Endothelial cell of hepatic sinusoid (primary cell): ENCODE results near the gene PPM1K.

Experiments
- in situ Hi-C: cut with HindIII; loops from 2 replicates; pipeline ENCODE4 v1.10.0; 2017; ENCODE audit warnings: low sequenced_read_pairs

PPM1K gene

DNA sequence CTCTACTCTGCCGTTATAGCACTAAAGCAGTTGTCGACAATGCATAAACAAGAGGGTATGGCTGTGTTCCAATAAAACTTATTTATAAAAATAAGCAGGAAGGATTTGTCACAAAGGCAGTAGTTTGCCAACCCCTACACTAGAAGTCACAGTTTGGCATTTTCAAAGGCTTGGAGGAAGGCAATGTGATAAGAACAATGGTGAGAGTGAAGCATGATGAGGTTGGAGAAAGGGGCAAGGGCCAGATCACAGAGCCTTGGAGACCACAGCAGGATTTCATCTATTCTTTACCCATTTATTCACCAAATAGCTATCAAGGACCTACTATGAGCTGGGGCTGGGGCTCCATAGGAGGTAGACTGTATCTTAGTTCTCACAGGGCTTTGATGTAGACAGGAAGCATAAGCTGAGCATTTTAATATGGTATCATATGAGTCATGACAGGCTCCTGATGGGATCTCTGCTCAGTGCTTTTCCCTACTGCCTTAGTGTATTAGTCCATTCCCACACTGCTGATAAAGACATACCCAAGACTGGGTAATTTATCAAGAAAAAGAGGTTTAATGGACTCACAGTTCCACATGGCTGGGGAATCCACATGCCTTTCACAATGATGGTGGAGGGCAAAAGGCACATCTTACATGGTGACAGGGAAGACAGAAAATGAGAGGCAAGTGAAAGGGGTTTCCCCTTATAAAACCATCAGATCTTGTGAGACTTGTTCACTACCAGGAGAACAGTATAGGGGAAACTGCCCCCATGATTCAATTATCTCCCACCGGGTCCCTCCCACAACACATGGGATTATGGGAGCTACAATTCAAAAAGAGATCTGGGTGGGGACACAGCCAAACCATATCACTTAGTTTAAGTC, 58.9 kb downstream of the PPM1K start:
- in situ Hi-C loops, result loop anchor here (5.0 to 10.0 kb wide), 2 partner anchors 191 to 287 kb away; no protein-coding TSS in a partner anchor

DNA sequence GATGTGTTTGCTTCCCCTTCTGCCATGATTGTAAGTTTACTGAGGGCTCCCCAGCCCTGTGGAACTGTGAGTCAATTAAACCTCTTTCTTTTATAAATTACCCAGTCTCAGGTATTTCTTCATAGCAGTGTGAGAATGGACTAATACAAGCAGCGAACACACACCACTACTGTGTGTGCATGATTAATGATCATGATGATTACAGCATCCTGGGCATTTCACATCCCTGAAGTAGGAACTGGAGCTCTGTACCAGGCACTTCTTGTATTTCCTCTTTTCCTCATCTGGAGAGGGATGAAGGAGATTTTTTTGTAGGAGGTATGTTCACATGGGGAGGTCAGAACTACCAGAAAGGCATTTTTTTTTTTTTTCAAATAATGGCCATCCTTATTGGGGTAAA, 60.8 kb downstream of the PPM1K start:
- in situ Hi-C loops, result loop anchor here (10.0 kb wide), 1 partner anchor 189 kb away; no protein-coding TSS in a partner anchor

DNA sequence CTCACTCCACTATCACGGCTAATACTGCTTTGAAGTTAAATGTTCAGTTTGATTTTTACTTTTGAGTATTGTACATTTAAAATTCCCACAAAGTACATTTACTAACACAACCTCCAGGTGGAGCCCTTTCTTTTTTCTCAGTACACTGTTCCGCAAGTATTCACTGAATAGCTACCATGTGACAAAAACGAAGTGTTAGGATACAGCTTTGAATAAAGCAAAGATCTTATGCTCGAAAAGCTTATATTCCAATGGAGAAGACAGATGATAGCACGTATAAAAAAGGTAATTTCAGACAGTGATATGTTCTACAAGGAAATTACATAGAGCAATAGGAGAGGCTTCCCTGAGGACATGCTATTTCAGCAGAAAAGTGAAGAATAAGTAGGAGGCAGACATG, 65.3 kb downstream of the PPM1K start:
- in situ Hi-C loops, result no loop called here

DNA sequence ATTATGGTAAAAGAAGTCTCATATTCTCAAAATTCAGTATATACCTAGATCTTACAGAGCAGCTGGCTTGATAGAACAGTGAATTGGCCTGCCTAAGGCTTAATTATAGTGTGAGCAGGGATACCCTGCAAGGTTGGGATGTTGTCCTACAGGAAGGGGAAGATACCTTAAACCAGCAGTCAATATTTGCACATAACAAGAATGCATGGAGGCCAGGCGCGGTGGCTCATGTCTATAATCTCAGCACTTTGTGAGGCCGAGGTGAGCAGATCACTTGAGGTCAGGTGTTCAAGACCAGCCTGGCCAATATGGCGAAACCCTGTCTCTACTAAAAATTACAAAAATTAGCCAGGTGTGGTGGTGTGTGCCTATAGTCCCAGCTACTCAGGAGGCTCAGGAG, 67.2 kb downstream of the PPM1K start:
- in situ Hi-C loops, result no loop called here

DNA sequence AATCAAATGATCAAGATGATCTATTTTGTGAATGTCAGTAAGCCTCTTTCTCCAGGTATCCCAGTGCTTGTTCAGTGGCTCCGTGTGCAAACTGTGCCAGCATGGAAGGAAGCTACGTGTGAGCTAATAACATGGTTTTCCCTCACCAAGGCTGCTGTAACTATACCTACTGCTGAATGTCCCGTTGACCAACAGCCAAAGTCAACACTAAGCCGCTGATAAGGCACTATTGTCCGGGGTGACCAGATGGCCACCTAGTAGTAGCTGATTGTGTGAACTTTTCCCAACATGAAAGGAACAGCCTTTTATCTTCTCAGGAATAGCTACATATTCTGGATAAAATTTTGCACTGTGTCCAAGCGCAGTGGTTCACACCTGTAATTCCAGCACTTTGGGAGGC, 68.0 kb downstream of the PPM1K start:
- in situ Hi-C loops, result no loop called here

DNA sequence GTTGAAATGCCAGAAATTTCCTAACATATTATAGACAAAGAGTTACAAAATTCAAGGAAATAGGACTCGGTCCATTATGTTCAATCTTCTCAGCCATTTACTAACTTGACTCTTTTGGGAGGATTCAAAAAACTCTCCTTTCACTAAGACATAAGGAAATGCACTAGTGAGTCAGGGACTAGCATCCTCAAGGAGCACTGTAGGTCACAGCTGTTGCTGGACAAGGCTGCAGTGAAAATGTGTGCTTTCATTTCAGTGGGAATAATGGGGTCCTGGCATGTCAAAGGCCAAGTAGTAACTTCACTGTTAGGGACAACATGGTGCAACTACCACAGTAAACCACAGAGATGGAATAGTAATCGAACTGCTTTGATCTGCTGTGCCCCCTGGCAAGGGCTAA, 69.0 kb downstream of the PPM1K start:
- in situ Hi-C loops, result no loop called here

DNA sequence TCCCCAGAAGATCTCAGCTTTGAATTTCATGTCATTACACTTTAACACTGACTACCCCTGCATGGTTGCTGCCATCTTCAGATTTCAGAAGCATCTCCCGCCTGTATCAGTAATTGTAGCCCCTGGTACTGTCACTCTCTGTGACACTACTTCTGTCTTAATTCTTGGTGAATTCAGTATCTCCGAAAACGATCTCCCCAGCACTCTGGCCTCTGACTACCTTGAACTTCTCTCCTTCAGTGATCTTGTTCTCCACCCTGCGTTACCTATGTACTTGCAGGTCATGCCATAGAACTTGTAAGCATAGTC, 72.2 kb downstream of the PPM1K start:
- in situ Hi-C loops, result no loop called here

DNA sequence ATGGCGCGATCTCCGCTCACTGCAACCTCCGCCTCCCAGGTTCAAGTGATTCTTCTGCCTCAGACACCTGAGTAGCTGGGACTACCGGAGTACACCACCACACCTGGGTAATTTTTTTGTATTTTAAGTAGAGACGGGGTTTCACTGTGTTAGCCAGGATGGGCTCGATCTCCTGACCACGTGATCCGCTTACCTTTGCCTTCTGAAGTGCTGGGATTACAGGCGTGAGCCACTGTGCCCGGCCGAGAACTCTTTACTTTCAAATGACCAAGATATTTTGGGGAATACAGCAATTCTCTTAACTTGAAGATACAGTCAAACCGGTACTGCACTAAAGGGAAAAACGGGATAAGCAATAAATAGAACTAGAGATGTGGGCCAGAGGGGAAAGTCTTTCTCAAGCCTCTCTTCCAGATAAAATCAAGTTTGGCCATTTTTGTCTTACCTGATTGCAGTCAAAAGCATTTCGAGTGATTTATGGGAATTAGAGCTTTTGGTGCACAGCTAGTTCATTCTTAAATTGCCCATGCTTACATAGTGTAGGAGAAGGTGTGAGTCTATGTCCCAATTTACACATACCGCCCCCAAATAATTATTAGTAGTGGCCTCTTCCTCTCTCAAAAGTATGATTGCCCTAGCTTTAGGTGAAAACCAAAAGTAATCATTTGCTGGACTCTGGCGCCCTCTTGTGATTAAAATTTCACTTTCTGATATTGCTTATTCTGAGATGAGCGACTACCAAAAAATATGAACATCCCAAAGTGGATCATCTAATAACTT, 72.7 kb downstream of the PPM1K start:
- in situ Hi-C loops, result no loop called here

DNA sequence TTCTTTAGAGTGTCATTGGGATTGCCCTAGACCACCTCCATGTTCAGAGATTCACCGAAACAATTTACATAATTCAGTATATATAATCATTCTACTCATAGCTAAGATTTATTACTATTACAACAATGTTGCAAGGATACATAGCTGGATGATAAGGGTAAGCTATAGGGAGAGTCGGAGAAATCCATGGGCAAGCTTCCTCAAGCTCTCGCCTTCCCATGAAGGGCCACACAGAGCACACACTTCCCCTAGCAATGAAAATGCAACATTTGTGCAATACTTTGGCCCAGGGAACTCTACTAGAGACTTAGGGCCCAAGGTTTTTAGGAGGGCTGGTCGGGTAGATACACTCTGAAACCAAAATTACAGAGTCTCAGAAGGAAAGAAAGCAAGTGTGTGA, 76.2 kb downstream of the PPM1K start:
- in situ Hi-C loops, result no loop called here
